ENCODE results near the gene BABAM2.
A peak's percentile ranks its signal among the peaks of the same experiment; 100 is the strongest.
"Not testable (repeated sequence)": the region's sequence is repeated elsewhere in the genome, so short reads cannot be mapped to it uniquely, and the experiment has no call there.

The BABAM2 gene

DNA sequence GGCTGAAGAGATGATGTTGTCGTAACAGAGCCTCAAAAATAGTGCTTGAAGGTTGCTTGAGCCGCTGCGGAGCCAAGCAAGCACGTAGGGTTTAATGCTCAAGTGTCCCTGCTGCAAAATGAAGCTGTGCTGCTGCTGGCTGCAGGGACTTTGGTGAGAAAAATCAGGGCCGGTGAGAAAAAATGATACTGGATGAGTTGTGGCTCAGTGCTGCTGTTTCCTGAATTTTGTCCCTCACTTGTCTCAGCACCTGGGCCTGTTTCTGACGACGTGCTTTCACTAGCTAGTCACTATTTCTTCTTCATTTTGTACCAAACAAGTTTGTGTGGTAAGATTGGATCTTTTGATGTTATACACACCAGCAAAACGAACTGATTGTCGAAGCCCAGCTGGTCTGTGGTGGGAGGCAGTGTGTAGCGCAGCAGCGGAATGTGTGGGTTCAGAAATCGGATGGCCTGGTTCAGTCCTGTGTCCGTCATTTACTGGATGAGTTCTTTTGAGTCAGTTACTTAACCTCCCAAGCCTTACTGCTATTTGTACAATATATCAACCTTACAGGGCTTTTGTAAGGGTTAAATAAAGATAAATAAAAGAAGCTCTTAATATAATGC is 329.3 kb downstream of the BABAM2 start:
- no peak for DNase-seq

DNA sequence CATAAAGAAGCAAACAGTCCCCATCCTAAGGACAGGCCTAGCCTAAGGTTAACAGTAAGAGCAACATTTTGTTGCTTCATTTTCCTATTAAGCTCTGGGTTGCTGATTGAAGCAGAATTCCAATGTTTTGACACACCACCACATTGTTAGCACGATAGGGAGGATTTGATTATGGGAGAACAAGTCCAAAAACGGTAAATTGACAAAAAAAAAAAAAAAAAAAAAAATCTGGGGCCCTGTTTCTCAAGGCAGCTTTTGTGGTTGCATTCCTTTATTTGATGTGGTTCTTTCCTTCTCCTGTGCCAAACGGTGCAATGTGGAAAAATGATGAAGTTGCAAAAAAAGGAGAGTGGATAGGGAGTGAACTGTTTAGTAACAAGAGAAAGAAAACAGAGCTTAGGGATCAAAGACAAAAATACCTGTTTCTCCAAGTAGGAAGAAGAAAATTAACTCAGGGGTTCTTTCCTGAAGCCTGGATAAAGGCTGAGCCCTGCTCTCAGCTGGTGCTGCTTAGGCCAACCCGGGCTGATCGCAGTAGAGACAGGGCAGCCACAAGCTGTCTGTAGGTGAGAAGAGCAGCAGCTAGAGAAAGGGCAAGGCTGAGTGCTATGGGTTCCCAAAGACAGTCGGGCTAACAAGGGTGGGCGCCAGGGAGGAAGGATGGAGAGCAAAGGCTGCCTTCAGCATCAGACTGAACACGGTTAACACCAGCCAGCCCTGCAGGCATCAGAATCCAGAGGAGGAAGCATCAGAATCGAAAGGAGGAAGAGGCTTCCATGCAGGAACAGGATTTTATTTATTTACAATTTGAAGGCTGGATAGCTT is 334.3 kb downstream of the BABAM2 start:
- DNase-seq = peak; percentile 58

DNA sequence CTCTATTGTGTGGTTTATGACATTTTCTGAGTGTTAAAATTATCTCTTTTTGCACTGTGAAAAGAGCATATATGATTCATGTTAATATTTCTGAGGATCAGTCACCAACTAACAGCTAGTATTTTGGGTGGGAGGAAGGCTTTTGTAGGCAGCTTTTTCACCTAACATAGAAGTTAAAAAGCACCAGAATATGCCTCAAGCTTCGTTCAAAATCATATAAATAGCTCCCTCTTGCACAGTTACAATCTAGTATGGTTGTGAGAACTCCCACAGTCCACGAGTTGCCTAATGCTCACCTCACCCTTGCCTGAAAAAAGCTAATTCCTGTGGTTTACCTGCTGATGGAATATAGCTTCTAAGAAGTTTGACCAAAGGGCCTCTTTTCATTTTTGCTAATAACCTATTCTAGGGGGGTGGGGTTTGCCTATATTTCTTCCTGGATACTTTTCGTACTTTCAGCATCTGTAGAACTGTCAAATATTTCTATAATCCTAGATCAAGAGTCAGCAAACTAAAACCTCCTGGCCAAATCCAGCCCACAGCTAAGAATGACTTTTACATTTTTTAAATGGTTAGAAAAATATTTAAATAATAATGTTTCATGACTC is 335.0 kb downstream of the BABAM2 start:
- no peak for DNase-seq

GRCh38 chr2:28226558-28226957 is 336.0 kb downstream of the BABAM2 start:
- no peak for DNase-seq

DNA sequence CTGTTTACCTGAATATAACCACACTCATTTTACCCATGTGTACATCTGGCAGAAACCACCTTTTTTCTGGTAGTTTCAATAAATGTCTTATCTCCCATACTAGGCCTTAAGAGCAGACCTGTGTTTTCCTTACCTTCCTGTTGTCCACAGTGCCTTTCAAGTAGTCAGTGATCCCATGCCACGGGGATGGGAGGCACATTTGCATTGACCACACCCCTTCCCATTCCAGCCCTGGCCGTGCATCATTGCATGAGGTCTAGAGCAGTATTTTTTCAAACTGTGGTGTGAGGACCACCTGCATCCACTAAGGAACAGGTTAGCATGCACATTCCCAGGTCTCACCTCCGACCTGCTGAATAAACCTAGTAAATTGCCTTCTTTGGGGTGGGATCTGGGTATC is 337.0 kb downstream of the BABAM2 start:
- no peak for DNase-seq

- DNase-seq = no peak
Observed at GRCh38 chr2:28228434-28228995, 338.0 kb downstream of the BABAM2 start.

DNA sequence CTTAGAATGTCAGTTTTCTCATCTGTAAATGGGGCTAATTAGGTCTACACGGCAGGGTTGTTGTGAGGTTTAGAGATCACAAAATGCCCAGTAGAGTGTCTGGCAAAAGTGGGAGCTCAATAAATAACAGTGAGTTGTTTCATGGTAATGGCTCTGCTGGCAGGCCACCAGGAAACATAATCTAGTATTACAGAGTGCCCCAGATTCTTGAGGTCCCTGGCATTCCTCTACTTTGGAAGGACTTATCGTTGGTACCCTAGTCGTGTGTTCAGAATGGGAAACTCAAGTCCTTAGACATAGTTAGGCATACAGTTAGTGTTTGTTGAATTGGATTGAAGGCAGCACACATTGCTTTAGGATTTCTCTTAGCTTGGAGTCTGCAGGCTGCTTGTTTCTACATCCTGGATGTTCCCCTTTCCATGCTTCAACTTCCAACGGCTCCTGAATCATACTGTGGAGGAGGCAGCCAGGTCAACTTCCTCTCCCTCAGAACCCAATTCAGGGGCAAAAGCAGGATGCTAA is 340.6 kb downstream of the BABAM2 start:
- peak; percentile 9 for DNase-seq

GRCh38 chr2:28232295-28232694 is 341.8 kb downstream of the BABAM2 start:
- no peak for DNase-seq

DNA sequence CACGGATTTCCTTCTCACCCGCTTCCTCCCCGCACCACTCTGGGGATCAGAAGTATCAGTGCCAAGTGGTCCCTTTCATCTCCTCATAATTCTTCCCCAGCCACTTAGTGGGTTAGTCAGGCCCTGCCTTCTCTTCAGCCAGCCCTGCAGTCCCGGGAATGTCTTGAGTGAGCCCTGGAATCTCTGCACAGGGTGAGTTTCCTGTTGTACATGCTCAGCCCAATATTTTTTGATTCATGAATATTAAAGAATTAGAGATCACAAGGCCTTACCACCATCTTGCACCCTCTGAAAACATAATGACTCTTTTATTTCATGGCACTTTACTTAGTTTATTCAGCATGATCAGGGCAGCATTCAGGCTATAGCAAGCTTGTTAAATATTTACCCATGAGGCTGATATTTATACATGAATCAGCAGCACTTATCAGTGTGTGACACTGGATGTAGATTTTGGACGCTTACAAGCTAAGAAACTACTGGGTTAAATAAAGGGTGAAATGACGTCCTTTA is 342.7 kb downstream of the BABAM2 start:
- DNase-seq = peak; percentile 57

DNA sequence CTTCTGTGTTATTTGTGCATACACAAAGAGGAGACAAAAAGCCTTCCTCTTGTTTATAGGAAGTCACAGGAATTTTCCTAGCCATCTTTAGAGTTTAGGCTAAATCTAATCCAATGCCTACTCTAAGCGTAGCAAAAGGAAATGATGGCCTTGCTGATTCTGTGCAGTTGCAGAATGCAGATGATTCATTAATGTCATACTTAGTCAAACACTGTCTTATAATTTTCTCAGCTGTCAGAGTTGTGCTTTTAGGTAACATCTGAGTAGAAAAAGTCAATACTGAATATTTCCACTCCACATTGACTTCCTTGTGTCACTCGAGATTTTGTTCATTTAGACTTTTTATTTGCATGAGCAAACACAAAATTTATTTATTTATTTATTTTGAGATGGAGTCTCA is 344.3 kb downstream of the BABAM2 start:
- no peak for DNase-seq

- DNase-seq = no peak
Observed at GRCh38 chr2:28239207-28239606, 348.7 kb downstream of the BABAM2 start.

- DNase-seq = no peak
Observed at GRCh38 chr2:28240937-28241336, 350.4 kb downstream of the BABAM2 start.

DNA sequence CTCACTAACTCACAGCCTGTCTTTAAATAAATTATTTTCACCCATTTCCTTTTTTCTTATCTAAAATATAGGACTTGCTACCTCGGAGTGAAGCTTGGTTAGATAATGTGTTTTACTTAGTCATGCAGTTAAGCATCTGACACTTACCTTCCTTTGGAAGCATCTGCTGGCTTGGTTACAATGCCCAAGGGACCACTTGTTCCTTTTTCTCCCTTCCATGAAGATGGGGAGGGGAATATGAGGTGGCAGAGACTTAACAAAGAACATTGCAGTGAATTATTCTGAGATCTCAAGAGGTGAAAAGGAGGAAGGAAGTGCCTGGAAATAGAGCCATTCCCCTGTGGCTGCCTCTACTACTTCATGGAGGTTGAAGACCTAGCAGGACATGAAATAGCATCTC is 356.8 kb downstream of the BABAM2 start:
- DNase-seq = peak; percentile 6

DNA sequence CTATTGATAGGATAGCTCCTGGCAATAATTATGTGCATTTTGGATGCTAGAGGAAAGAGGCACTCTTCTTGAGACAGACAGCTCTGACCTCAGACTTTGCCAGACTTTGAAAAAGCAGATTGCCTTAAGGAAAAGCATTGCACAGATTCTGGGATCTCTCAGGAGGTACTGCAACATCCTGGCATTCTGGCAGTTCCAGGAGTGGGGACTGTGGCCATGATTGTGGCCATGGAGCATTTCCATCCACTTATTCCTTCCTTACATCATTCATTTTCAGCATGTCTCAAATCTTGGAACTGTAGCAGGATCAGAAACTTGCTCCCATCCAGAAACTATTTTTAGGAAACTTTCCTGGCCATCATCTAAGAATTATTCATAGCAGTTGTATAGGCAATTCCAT is 357.2 kb downstream of the BABAM2 start:
- DNase-seq = no peak

- no peak for DNase-seq
Observed at GRCh38 chr2:28248511-28248910, 358.0 kb downstream of the BABAM2 start.

- no peak for DNase-seq
Observed at GRCh38 chr2:28250006-28250405, 359.5 kb downstream of the BABAM2 start.

DNA sequence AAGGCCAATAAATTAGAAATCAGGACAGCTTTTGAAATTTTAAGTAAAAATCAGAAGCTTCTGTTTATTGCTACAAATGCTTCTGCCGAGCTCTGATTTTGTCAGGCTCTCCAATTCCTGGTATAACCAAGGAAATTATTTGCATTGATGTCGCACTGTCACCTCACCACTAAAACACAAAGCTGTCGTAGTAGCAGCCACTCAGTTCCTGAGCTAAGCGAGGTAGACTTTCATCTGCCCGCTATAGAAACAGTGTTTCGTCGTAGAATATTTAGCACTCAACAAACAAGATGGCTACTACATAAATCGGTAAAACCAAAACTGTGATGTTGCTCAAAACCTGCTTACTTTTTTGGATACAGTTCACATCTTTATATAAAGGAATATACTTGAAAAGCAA is 360.8 kb downstream of the BABAM2 start:
- no peak for DNase-seq

DNA sequence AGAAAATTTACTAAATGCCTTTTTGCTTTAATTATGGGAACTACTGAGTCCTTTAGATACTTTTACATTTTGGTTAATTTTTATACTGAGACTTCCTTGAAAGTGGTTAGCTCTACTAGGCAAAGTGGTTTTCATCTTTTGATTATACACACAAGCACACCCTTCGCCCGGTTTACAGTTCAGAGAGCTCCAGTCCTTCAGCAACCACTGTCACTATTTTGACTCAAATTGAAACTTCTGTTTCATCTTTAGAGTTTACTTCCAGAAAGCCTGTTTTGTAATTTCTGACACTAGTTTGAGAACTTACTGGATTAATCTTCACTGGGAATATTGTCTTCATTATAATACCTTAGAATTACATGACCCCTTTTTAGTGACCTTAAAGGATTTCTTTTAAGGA is 361.8 kb downstream of the BABAM2 start:
- DNase-seq = no peak

GRCh38 chr2:28253543-28253942 is 363.0 kb downstream of the BABAM2 start:
- DNase-seq = no peak

DNA sequence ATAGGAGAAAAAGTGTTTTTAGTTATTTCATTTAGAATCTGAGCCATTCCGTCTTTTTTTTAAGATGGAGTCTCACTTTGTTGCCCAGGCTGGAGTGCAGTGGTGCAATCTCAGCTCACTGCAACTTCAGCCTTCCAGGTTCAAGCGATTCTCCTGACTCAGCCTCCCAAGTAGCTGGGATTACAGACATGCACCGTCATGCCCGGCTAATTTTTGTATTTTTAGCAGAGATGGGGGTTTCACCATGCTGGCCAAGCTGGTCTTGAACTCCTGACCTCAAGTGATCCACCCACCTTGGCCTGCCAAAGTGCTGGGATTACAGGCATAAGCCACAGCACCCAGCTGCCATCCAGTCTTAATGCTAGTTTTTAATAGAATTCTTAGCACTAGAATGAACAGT is 364.7 kb downstream of the BABAM2 start:
- not testable (repeated sequence) for DNase-seq

DNA sequence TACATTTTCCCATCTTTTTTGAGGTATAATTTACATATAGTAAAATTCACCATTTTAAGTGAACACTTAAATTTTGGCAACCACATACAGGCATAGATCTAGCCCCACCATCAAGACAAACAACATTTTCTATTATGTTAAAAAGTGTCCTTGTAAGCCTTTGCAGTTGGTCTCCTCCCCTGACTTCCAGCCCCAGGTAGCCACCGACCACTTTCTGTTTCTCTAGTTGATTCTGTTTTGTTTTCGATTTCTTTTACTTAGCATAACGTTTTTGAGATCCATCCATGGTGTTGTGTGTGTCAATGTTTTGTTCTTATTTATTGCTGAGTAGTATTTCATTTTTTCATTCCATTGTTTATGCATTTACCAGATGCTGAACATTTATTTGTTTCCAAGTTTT is 366.7 kb downstream of the BABAM2 start:
- no peak for DNase-seq

DNA sequence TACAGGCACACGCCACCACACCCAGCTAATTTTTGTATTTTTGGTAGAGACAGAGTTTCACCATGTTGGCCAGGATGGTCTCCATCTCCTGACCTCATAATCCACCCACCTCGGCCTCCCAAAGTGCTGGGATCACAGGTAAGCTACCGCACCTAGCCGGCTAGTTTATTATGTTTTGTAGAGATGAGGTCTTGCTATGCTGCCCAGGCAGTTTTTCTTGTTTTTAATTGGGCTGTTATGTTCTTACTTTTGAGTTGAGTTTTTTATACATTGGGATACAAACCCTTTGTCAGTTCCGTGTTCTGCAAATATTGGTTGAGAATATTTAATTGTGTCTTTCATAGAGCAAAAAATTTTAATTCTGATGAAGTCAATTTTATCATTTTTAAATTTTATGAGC is 368.7 kb downstream of the BABAM2 start:
- not testable (repeated sequence) for DNase-seq

- DNase-seq = no peak
Observed at GRCh38 chr2:28263690-28264089, 373.2 kb downstream of the BABAM2 start.

Measured in DMS79 treated with DMSO at 0.1 percent for 48 hours (cell line).